SK-N-SH (cell line): ENCODE measurements around the gene KCNQ5.

Experiments used
- CHD2 ChIP-seq: fragments of 150-350 bp; IDR thresholded peaks from 2 replicates; pipeline ENCODE4 v1.6.1; 2018; ENCODE audit warnings: low read length; ENCODE audit not compliant: partially characterized antibody
- CTCF ChIP-seq: fragments of 200-600 bp; sonication (generic); IDR thresholded peaks from 2 replicates; pipeline ENCODE4 v1.6.1; 2017; ENCODE audit warnings: antibody characterized with exemption, mild to moderate bottlenecking, moderate library complexity
- FOXM1 ChIP-seq: IDR thresholded peaks from 2 replicates; pipeline ENCODE4 v1.4.0; 2012; ENCODE audit warnings: low read depth, mild to moderate bottlenecking
- NFIC ChIP-seq: IDR thresholded peaks from 2 replicates; pipeline ENCODE4 v1.4.0; 2012; ENCODE audit warnings: borderline replicate concordance
- NRF1 ChIP-seq: IDR thresholded peaks from 2 replicates; pipeline ENCODE4 v1.6.1; 2012; ENCODE audit warnings: low read depth, mild to moderate bottlenecking, low read length
- POLR2AphosphoS5 ChIP-seq: IDR thresholded peaks from 2 replicates; pipeline ENCODE4 v1.6.1; 2012; ENCODE audit warnings: low read depth, low read length
- RCOR1 ChIP-seq: fragments of 150-350 bp; IDR thresholded peaks from 2 replicates; pipeline ENCODE4 v1.6.1; 2017; ENCODE audit warnings: antibody characterized with exemption, low read length
- SIN3A ChIP-seq: IDR thresholded peaks from 2 replicates; pipeline ENCODE4 v1.6.1; 2012; ENCODE audit warnings: low read depth, mild to moderate bottlenecking, low read length, moderate library complexity, borderline replicate concordance
- SMC3 ChIP-seq: IDR thresholded peaks from 2 replicates; pipeline ENCODE4 v1.6.1; 2012; ENCODE audit warnings: low read depth, low read length, improper control_type of control experiment
- TAF1 ChIP-seq: IDR thresholded peaks from 2 replicates; pipeline ENCODE4 v1.6.1; 2012; ENCODE audit warnings: low read depth, mild to moderate bottlenecking, low read length, moderate library complexity, borderline replicate concordance
- TEAD4 ChIP-seq: IDR thresholded peaks from 2 replicates; pipeline ENCODE4 v1.4.0; 2012; ENCODE audit warnings: mild to moderate bottlenecking, borderline replicate concordance; ENCODE audit not compliant: insufficient read depth
- USF1 ChIP-seq: IDR thresholded peaks from 2 replicates; pipeline ENCODE4 v1.4.0; 2012; ENCODE audit warnings: low read depth, borderline replicate concordance
- USF2 ChIP-seq: fragments of 150-350 bp; IDR thresholded peaks from 2 replicates; pipeline ENCODE4 v1.6.1; 2017; ENCODE audit warnings: antibody characterized with exemption, low read length, low read depth, borderline replicate concordance
- YY1 ChIP-seq: IDR thresholded peaks from 2 replicates; pipeline ENCODE4 v1.4.0; 2012; ENCODE audit warnings: low read depth, mild to moderate bottlenecking

- no peak for TF ChIP-seq RCOR1
- no peak for TF ChIP-seq CTCF
- TF ChIP-seq CHD2: no peak
- TF ChIP-seq SIN3A: no peak
- TF ChIP-seq TAF1: no peak
- TF ChIP-seq YY1: no peak
- no peak for TF ChIP-seq SMC3
- TF ChIP-seq USF2: no peak
- TF ChIP-seq USF1: no peak
- no peak for TF ChIP-seq FOXM1
- no peak for TF ChIP-seq POLR2AphosphoS5
- TF ChIP-seq TEAD4: no peak
- TF ChIP-seq NRF1: no peak
- no peak for TF ChIP-seq NFIC
These were observed 188.0 kb downstream of the KCNQ5 start for GRCh38 chr6:72809746-72810379.
